ENCODE results near the gene SCYGR5. TPM values are rescaled to one million over a fixed set of nuclear protein-coding genes. Genes with fewer than 3 reads are reported as not detected.

The SCYGR5 gene
- total RNA-seq, 1 donor from 2014 or later = not detected

- no peak for TF ChIP-seq CTCF (IDR thresholded peaks at IDR 0.05)
- no peaks in the 10 kb centered on the region for H3K4me1 ChIP-seq
- DNase-seq (no peak), ATAC-seq (no peak)
- H3K9me3 ChIP-seq = peaks cover under 1% of the 10 kb centered on the region
- no peaks in the 10 kb centered on the region for H3K27me3 ChIP-seq (ENCODE audit: low read depth)
- no peak overlapping the region for H3K4me3 ChIP-seq
- H3K36me3 ChIP-seq = no peaks in the 10 kb centered on the region
- H3K27ac ChIP-seq = no peak overlapping the region
- intact Hi-C loops (cut with DNase I) = no loop called here
Measured at GRCh38 chr2:227627769-227628168, 38.8 kb upstream of the SCYGR5 start.

- H3K27me3 ChIP-seq (ENCODE audit: low read depth) = no peaks in the 10 kb centered on the region
- DNase-seq (no peak), ATAC-seq (no peak)
- H3K9me3 ChIP-seq = no peaks in the 10 kb centered on the region
- no peak overlapping the region for H3K27ac ChIP-seq
- no peak overlapping the region for H3K4me3 ChIP-seq
- no peaks in the 10 kb centered on the region for H3K36me3 ChIP-seq
- no peaks in the 10 kb centered on the region for H3K4me1 ChIP-seq
- intact Hi-C loops (cut with DNase I) = no loop called here
- no peak for TF ChIP-seq CTCF (IDR thresholded peaks at IDR 0.05)
Measured at GRCh38 chr2:227629435-227629834, 37.2 kb upstream of the SCYGR5 start.

- no peak for TF ChIP-seq CTCF (IDR thresholded peaks at IDR 0.05)
- no peaks in the 10 kb centered on the region for H3K4me1 ChIP-seq
- no peaks in the 10 kb centered on the region for H3K36me3 ChIP-seq
- H3K9me3 ChIP-seq = no peaks in the 10 kb centered on the region
- no peak overlapping the region for H3K4me3 ChIP-seq
- H3K27me3 ChIP-seq (ENCODE audit: low read depth) = no peaks in the 10 kb centered on the region
- intact Hi-C loops (cut with DNase I) = no loop called here
- ATAC-seq (no peak), DNase-seq (no peak)
- no peak overlapping the region for H3K27ac ChIP-seq
Measured at GRCh38 chr2:227630322-227630721, 36.3 kb upstream of the SCYGR5 start.

- no peak for ATAC-seq
- Histone ChIP-seq H3K4me3 (no peak overlapping the region), H3K4me1 (no peaks in the 10 kb centered on the region), H3K27ac (no peak overlapping the region), H3K9me3 (no peaks in the 10 kb centered on the region), H3K27me3 (ENCODE audit: low read depth) (no peaks in the 10 kb centered on the region), H3K36me3 (no peaks in the 10 kb centered on the region)
- intact Hi-C loops (cut with DNase I) = no loop called here
- no peak for DNase-seq
- no peak for TF ChIP-seq CTCF (IDR thresholded peaks at IDR 0.05)
Measured at GRCh38 chr2:227632827-227633226, 33.8 kb upstream of the SCYGR5 start.

GRCh38 chr2:227634201-227634600, 32.4 kb upstream of the SCYGR5 start:
- TF ChIP-seq CTCF (IDR thresholded peaks at IDR 0.05) = no peak
- intact Hi-C loops (cut with DNase I) = no loop called here
- DNase-seq (no peak), ATAC-seq (no peak)
- no peaks in the 10 kb centered on the region for H3K27me3 ChIP-seq (ENCODE audit: low read depth)
- H3K4me3 ChIP-seq = no peak overlapping the region
- H3K27ac ChIP-seq = no peak overlapping the region
- H3K4me1 ChIP-seq = no peaks in the 10 kb centered on the region
- H3K36me3 ChIP-seq = no peaks in the 10 kb centered on the region
- no peaks in the 10 kb centered on the region for H3K9me3 ChIP-seq

GRCh38 chr2:227642656-227643055, 23.9 kb upstream of the SCYGR5 start:
- intact Hi-C loops (cut with DNase I) = no loop called here
- TF ChIP-seq CTCF (IDR thresholded peaks at IDR 0.05) = no peak
- H3K27ac ChIP-seq = no peak overlapping the region
- DNase-seq (no peak), ATAC-seq (no peak)
- no peaks in the 10 kb centered on the region for H3K36me3 ChIP-seq
- H3K9me3 ChIP-seq = no peaks in the 10 kb centered on the region
- no peak overlapping the region for H3K4me3 ChIP-seq
- H3K27me3 ChIP-seq (ENCODE audit: low read depth) = no peaks in the 10 kb centered on the region
- no peaks in the 10 kb centered on the region for H3K4me1 ChIP-seq
